Transverse colon (tissue), 4 donors: ENCODE data around the gene VPS41.

Experiments
- CTCF ChIP-seq, 5 experiments: fragments of 200-600 bp in 3 of 5; fragments of 450-650 bp in 2 of 5; sonication (generic) in 3 of 5; IDR thresholded peaks; 1 replicate in 2 of 5; 2 replicates in 3 of 5; pipeline ENCODE4 v1.5.1; 2016 to 2017; ENCODE audit warnings: antibody characterized with exemption in 5 of 5, inconsistent platforms in 3 of 5, mild to moderate bottlenecking in 2 of 5, moderate library complexity in 1 of 5
- POLR2AphosphoS5 ChIP-seq, 3 donors: sonication (generic); formaldehyde crosslinking; IDR thresholded peaks; one replicate each; pipeline ENCODE4 v1.6.1; 2016; ENCODE audit warnings: antibody characterized with exemption in 3 of 3

- TF ChIP-seq CTCF (IDR thresholded peaks at IDR 0.05) (no peak), POLR2AphosphoS5 (IDR thresholded peaks at IDR 0.05) (no peak)
These were observed 53.6 kb downstream of the VPS41 start for GRCh38 chr7:38855386-38855785.
